Measurements from ENCODE around the gene MICU1.
A peak's percentile ranks its signal among the peaks of the same experiment; 100 is the strongest.
"Not testable (repeated sequence)": the region's sequence is repeated elsewhere in the genome, so short reads cannot be mapped to it uniquely, and the experiment has no call there.

Gene MICU1

GRCh38 chr10:72329290-72330068 lies 296.4 kb downstream of the MICU1 start:
- peak overlapping the region; percentile 80 for H3K27ac ChIP-seq
- H3K9me3 ChIP-seq = no peaks in the 10 kb centered on the region
- peaks cover 92% of the 10 kb centered on the region for H3K4me1 ChIP-seq
- H3K36me3 ChIP-seq = peaks cover 6% of the 10 kb centered on the region; the same call in 1 of the 2 replicates
- H4K20me1 ChIP-seq = no peaks in the 10 kb centered on the region; the same call in 1 of the 2 replicates
- no peak for TF ChIP-seq Cebpa-rat (IDR thresholded peaks at IDR 0.05)
- no peaks in the 10 kb centered on the region for H3K27me3 ChIP-seq
- H3K4me2 ChIP-seq = peak overlapping the region; percentile 96
- peak overlapping the region; percentile 66 for H3K9ac ChIP-seq
- peak overlapping the region; percentile 29; the same call in 1 of the 2 replicates for H3K4me3 ChIP-seq

GRCh38 chr10:72328829-72329204 lies 297.1 kb downstream of the MICU1 start:
- Histone ChIP-seq H3K4me2 (peak overlapping the region; percentile 96), H3K9ac (peak overlapping the region; percentile 66), H3K4me3 (peak overlapping the region; percentile 29; the same call in 1 of the 2 replicates), H3K4me1 (peaks cover 92% of the 10 kb centered on the region), H3K36me3 (peaks cover 6% of the 10 kb centered on the region; the same call in 1 of the 2 replicates), H4K20me1 (no peaks in the 10 kb centered on the region), H3K27me3 (no peaks in the 10 kb centered on the region), H3K9me3 (no peaks in the 10 kb centered on the region), H3K27ac (peak overlapping the region; percentile 80)
- TF ChIP-seq Cebpa-rat (IDR thresholded peaks at IDR 0.05) = no peak

GRCh38 chr10:72328045-72328828 lies 297.6 kb downstream of the MICU1 start:
- Histone ChIP-seq H3K4me1 (peaks cover 92% of the 10 kb centered on the region), H3K36me3 (peaks cover 2% of the 10 kb centered on the region; the same call in 1 of the 2 replicates), H3K4me3 (peak overlapping the region; percentile 29; the same call in 1 of the 2 replicates), H3K27ac (peak overlapping the region; percentile 80), H3K9ac (peak overlapping the region; percentile 66), H3K9me3 (no peaks in the 10 kb centered on the region), H3K27me3 (no peaks in the 10 kb centered on the region), H4K20me1 (no peaks in the 10 kb centered on the region), H3K4me2 (peak overlapping the region; percentile 96)
- no peak for TF ChIP-seq Cebpa-rat (IDR thresholded peaks at IDR 0.05)

- peak overlapping the region; percentile 80; the same call in 1 of the 2 replicates for H3K27ac ChIP-seq
These were observed 298.9 kb downstream of the MICU1 start for GRCh38 chr10:72326665-72327603.

GRCh38 chr10:72325243-72326175 lies 300.4 kb downstream of the MICU1 start:
- H4K20me1 ChIP-seq, H3K27me3 ChIP-seq, H3K36me3 ChIP-seq, H3K9me3 ChIP-seq, H3K4me3 ChIP-seq: not testable (repeated sequence)
- H3K4me2 ChIP-seq = peak overlapping the region; percentile 81
- H3K27ac ChIP-seq = peak overlapping the region; percentile 78
- H3K9ac ChIP-seq = peak overlapping the region; percentile 43; the same call in 1 of the 2 replicates
- H3K4me1 ChIP-seq = peaks cover 95% of the 10 kb centered on the region

More at GRCh38 chr10:72326665-72327603, 298.9 kb downstream of the MICU1 start:
- Histone ChIP-seq H3K4me3 (peak overlapping the region; percentile 1; the same call in 1 of the 2 replicates), H3K4me2 (peak overlapping the region; percentile 96), H3K9ac (peak overlapping the region; percentile 34; the same call in 1 of the 2 replicates), H3K4me1 (peaks cover 95% of the 10 kb centered on the region)
- H3K36me3 ChIP-seq, H3K27me3 ChIP-seq, H4K20me1 ChIP-seq, H3K9me3 ChIP-seq: not testable (repeated sequence)

GRCh38 chr10:72323771-72324191 lies 302.1 kb downstream of the MICU1 start:
- H3K4me1 ChIP-seq = peaks cover 93% of the 10 kb centered on the region
- H3K9ac ChIP-seq = peak overlapping the region; percentile 89
- H3K36me3 ChIP-seq = no peaks in the 10 kb centered on the region
- H3K27ac ChIP-seq = peak overlapping the region; percentile 98
- H3K9me3 ChIP-seq = no peaks in the 10 kb centered on the region
- H4K20me1 ChIP-seq = no peaks in the 10 kb centered on the region
- peak overlapping the region; percentile 81 for H3K4me2 ChIP-seq
- H3K27me3 ChIP-seq = no peaks in the 10 kb centered on the region
- H3K4me3 ChIP-seq = peak overlapping the region; percentile 37; the same call in 1 of the 2 replicates
- no peak for TF ChIP-seq Cebpa-rat (IDR thresholded peaks at IDR 0.05)

GRCh38 chr10:72323108-72323749 lies 302.6 kb downstream of the MICU1 start:
- no peak for TF ChIP-seq Cebpa-rat (IDR thresholded peaks at IDR 0.05)
- no peaks in the 10 kb centered on the region for H4K20me1 ChIP-seq
- H3K36me3 ChIP-seq = no peaks in the 10 kb centered on the region
- H3K9ac ChIP-seq = peak overlapping the region; percentile 89
- H3K27ac ChIP-seq = peak overlapping the region; percentile 98
- peaks cover 93% of the 10 kb centered on the region for H3K4me1 ChIP-seq
- no peak overlapping the region; the same call in 1 of the 2 replicates for H3K4me3 ChIP-seq
- H3K9me3 ChIP-seq = no peaks in the 10 kb centered on the region
- H3K27me3 ChIP-seq = no peaks in the 10 kb centered on the region
- H3K4me2 ChIP-seq = peak overlapping the region; percentile 81

Data from BLaER1 (cell line).